NCI-H2196 (cell line): Measurements from ENCODE around the gene LRRD1.
"Not testable (repeated sequence)": the region's sequence is repeated elsewhere in the genome, so short reads cannot be mapped to it uniquely, and the experiment has no call there.

Experiments used
- DNase-seq: peaks from one replicate; lab custom pipeline; 2025; ENCODE audit not compliant: unreplicated experiment; lab: John Stamatoyannopoulos, UW

The LRRD1 gene

GRCh38 chr7:92142791-92143190, 36.2 kb downstream of the LRRD1 start:
- not testable (repeated sequence) for DNase-seq

GRCh38 chr7:92141161-92141560, 37.8 kb downstream of the LRRD1 start:
- no peak for DNase-seq

- no peak for DNase-seq
Measured at GRCh38 chr7:92137557-92137956, 41.4 kb downstream of the LRRD1 start.

GRCh38 chr7:92135052-92135889, 43.7 kb downstream of the LRRD1 start:
- peak; percentile 59 for DNase-seq

GRCh38 chr7:92134271-92135051, 44.5 kb downstream of the LRRD1 start, which contains the start of gene CYP51A1:
CYP51A1 (minus strand) TSS chr7:92134477; CDS start chr7:92134364, 113 bp downstream.
- peak; percentile 98 for DNase-seq

- DNase-seq: peak; percentile 72
Measured at GRCh38 chr7:92133737-92134270, 45.1 kb downstream of the LRRD1 start.

- no peak for DNase-seq
Measured at GRCh38 chr7:92133133-92133736, 45.7 kb downstream of the LRRD1 start.

- no peak for DNase-seq
Measured at GRCh38 chr7:92131764-92132330, 47.1 kb downstream of the LRRD1 start.

GRCh38 chr7:92131093-92131492, 47.8 kb downstream of the LRRD1 start:
- no peak for DNase-seq

GRCh38 chr7:92121681-92122080, 57.3 kb downstream of the LRRD1 start:
- no peak for DNase-seq

GRCh38 chr7:92119213-92119759, 59.7 kb downstream of the LRRD1 start:
- DNase-seq: no peak

GRCh38 chr7:92116949-92117348, 62.0 kb downstream of the LRRD1 start:
- DNase-seq: no peak

- no peak for DNase-seq
Measured at GRCh38 chr7:92115821-92116220, 63.1 kb downstream of the LRRD1 start.

GRCh38 chr7:92110857-92111256, 68.1 kb downstream of the LRRD1 start:
- DNase-seq: no peak

- no peak for DNase-seq
Measured at GRCh38 chr7:92108821-92109220, 70.1 kb downstream of the LRRD1 start.

GRCh38 chr7:92102862-92103261, 76.1 kb downstream of the LRRD1 start:
- not testable (repeated sequence) for DNase-seq

GRCh38 chr7:92100534-92100933, 78.4 kb downstream of the LRRD1 start:
- DNase-seq: no peak

- no peak for DNase-seq
Measured at GRCh38 chr7:92095380-92095779, 83.6 kb downstream of the LRRD1 start.
